ENCODE measurements around the gene CAMTA1. TPM values are rescaled to one million over a fixed set of nuclear protein-coding genes. Genes with fewer than 3 reads are reported as not detected.

Gene CAMTA1
- total RNA-seq, 1 experiment from 2014 or later, result 60.0 TPM

DNA sequence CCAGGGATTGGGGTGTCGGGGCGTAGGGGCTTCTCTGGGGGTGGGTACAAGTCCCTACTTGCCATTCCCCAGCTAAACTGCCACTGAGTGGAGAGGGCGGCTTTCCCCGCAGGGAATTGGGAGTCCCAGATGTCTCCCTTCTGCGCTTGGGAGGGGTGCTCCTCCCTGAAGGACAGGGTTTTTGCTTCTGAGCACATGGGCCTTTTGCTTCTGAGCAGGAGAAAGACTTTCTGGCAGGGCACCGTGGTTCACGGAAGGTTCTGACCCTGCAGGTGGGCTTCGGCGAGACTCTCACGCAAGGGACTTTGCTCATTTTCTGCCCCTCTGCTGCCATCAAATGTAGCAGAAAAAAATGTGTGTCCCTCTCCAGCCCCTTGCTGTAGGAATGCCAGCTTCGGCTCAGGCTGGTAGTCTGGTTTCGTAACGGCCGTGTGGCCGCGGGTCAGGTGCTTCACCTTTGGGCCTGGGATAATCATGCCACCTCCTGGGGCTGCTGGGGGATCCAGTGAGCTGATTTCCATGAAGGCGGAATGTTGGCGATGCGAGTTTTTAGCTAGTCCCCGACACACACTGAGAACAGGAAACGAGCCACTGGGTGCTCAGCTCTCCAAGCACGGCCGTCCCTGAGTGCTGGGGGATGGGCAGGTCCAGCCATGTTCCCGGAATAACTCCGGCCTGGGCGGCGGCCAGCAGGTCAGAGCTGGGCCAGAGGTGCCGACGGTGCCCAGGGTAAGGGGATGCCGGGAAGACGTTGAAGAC is 364.0 kb downstream of the CAMTA1 start:
- BruUV-seq (replicated peaks), result no TSS peak
- H3K36me3 ChIP-seq (ENCODE audit: control insufficient read depth, insufficient read depth, low read length), result no peaks in the 10 kb centered on the region
- no peak overlapping the region for H3K4me3 Mint-ChIP-seq (ENCODE audit: unreplicated experiment)
- H3K4me3 ChIP-seq (ENCODE audit: low read depth, low read length), result no peak overlapping the region
- intact Hi-C loops (cut with micrococcal nuclease; ENCODE audit: unreplicated experiment), result no loop called here
- no peaks in the 10 kb centered on the region for H3K36me3 Mint-ChIP-seq (ENCODE audit: insufficient read depth, unreplicated experiment)
- H3K9me3 Mint-ChIP-seq (ENCODE audit: unreplicated experiment), result no peaks in the 10 kb centered on the region
- peaks cover 4% of the 10 kb centered on the region for H3K27me3 Mint-ChIP-seq (ENCODE audit: insufficient read depth, unreplicated experiment)
- H3K9me3 ChIP-seq, result no peaks in the 10 kb centered on the region
- ChIA-PET CTCF (no interaction called here), POLR2A (no interaction called here)
- DNase-seq, result no peak
- H3K27ac Mint-ChIP-seq (ENCODE audit: unreplicated experiment), result no peak overlapping the region
- no peaks in the 10 kb centered on the region for H3K4me1 Mint-ChIP-seq (ENCODE audit: low read depth, unreplicated experiment)
- H3K4me1 ChIP-seq, result no peaks in the 10 kb centered on the region
- no peak for TF ChIP-seq CTCF (IDR thresholded peaks at IDR 0.05; ENCODE audit: insufficient read depth in 1 of 2, low read depth in 1 of 2, low read length in 1 of 2, severe bottlenecking in 1 of 2, unreplicated experiment in 1 of 2)
- no peaks in the 10 kb centered on the region for H3K27me3 ChIP-seq (replicated peaks; ENCODE audit: control insufficient read depth, insufficient read depth, low read length)

DNA sequence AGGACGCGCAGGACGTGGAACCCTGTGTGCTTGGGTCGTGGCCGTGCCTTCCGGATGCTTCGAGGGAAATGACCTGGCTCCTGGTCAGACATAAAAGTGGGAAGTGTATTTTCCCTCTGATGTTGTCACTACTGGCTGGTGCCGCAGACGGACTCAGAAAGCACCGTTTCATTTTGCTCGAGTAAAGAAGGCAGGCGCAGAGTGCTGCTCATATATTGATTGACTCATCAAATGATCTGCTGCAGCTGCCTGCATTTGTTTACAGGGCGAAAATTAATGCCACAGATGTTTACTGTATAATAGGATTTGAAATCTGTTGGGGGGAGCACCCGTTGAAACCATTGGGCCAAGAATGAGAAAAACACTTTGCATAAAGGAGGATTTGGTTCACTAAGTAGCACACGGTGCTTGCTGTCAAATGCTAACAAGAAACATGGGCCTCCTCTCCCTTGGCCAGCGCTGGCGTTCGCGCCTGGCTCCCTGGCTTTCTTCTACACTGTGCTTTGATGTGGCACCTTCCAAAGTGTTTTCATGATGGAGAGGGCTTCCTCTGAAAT is 365.5 kb downstream of the CAMTA1 start:
- no peaks in the 10 kb centered on the region for H3K4me1 ChIP-seq
- H3K9me3 Mint-ChIP-seq (ENCODE audit: unreplicated experiment), result no peaks in the 10 kb centered on the region
- H3K27me3 ChIP-seq (replicated peaks; ENCODE audit: control insufficient read depth, insufficient read depth, low read length), result no peaks in the 10 kb centered on the region
- DNase-seq, result no peak
- no peaks in the 10 kb centered on the region for H3K4me1 Mint-ChIP-seq (ENCODE audit: low read depth, unreplicated experiment)
- ChIA-PET CTCF (no interaction called here), POLR2A (no interaction called here)
- no TSS peak for BruUV-seq (replicated peaks)
- no peaks in the 10 kb centered on the region for H3K9me3 ChIP-seq
- no peaks in the 10 kb centered on the region for H3K36me3 ChIP-seq (ENCODE audit: control insufficient read depth, insufficient read depth, low read length)
- no peak overlapping the region for H3K27ac Mint-ChIP-seq (ENCODE audit: unreplicated experiment)
- intact Hi-C loops (cut with micrococcal nuclease; ENCODE audit: unreplicated experiment), result no loop called here
- no peak overlapping the region for H3K4me3 Mint-ChIP-seq (ENCODE audit: unreplicated experiment)
- no peaks in the 10 kb centered on the region for H3K36me3 Mint-ChIP-seq (ENCODE audit: insufficient read depth, unreplicated experiment)
- no peak overlapping the region for H3K4me3 ChIP-seq (ENCODE audit: low read depth, low read length)
- TF ChIP-seq CTCF (IDR thresholded peaks at IDR 0.05; ENCODE audit: insufficient read depth in 1 of 2, low read depth in 1 of 2, low read length in 1 of 2, severe bottlenecking in 1 of 2, unreplicated experiment in 1 of 2), result no peak
- peaks cover 4% of the 10 kb centered on the region for H3K27me3 Mint-ChIP-seq (ENCODE audit: insufficient read depth, unreplicated experiment)

DNA sequence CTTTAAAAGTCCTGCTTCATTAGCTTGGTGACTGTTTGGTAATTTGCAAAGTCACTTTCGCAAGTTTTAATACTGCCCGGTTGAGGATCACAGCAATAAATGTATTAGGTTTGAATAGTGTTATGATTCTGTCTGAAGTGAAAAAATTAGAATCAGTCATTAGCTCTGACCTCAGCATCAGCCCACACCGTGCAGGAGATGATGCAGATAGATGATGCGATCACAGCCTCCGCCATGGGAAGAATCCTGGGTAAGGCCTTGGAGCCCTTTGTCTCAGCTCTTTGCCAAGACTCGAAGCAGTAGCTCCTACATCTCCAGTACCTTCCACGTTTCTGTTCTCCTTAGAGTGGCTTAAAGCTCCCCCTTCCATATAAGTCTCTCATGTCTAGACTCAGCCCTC is 366.7 kb downstream of the CAMTA1 start:
- H3K36me3 Mint-ChIP-seq (ENCODE audit: insufficient read depth, unreplicated experiment), result no peaks in the 10 kb centered on the region
- no TSS peak for BruUV-seq (replicated peaks)
- H3K4me3 ChIP-seq (ENCODE audit: low read depth, low read length), result no peak overlapping the region
- peaks cover 4% of the 10 kb centered on the region for H3K27me3 Mint-ChIP-seq (ENCODE audit: insufficient read depth, unreplicated experiment)
- no peak for DNase-seq
- H3K27ac Mint-ChIP-seq (ENCODE audit: unreplicated experiment), result no peak overlapping the region
- no peaks in the 10 kb centered on the region for H3K27me3 ChIP-seq (replicated peaks; ENCODE audit: control insufficient read depth, insufficient read depth, low read length)
- H3K4me3 Mint-ChIP-seq (ENCODE audit: unreplicated experiment), result no peak overlapping the region
- no peaks in the 10 kb centered on the region for H3K4me1 Mint-ChIP-seq (ENCODE audit: low read depth, unreplicated experiment)
- no peaks in the 10 kb centered on the region for H3K4me1 ChIP-seq
- ChIA-PET CTCF (interaction anchor here (0.6 kb wide), 1 partner anchor 91 kb away, joined by 3 read pairs; no protein-coding TSS in a partner anchor), POLR2A (no interaction called here)
- no peaks in the 10 kb centered on the region for H3K9me3 ChIP-seq
- intact Hi-C loops (cut with micrococcal nuclease; ENCODE audit: unreplicated experiment), result no loop called here
- H3K9me3 Mint-ChIP-seq (ENCODE audit: unreplicated experiment), result no peaks in the 10 kb centered on the region
- H3K36me3 ChIP-seq (ENCODE audit: control insufficient read depth, insufficient read depth, low read length), result no peaks in the 10 kb centered on the region
- TF ChIP-seq CTCF (IDR thresholded peaks at IDR 0.05; ENCODE audit: insufficient read depth in 1 of 2, low read depth in 1 of 2, low read length in 1 of 2, severe bottlenecking in 1 of 2, unreplicated experiment in 1 of 2), result no peak
